GM12874 (cell line): ENCODE data around the gene LZTR1.

Experiments
- TF ChIP-seq, protein P1 (sequence below): IDR thresholded peaks from 2 replicates; pipeline ENCODE4 v1.5.1; 2011; ENCODE audit warnings: low read depth, mild to moderate bottlenecking, control low read depth, low read length, moderate library complexity; ENCODE audit not compliant: insufficient read depth

Gene LZTR1

DNA sequence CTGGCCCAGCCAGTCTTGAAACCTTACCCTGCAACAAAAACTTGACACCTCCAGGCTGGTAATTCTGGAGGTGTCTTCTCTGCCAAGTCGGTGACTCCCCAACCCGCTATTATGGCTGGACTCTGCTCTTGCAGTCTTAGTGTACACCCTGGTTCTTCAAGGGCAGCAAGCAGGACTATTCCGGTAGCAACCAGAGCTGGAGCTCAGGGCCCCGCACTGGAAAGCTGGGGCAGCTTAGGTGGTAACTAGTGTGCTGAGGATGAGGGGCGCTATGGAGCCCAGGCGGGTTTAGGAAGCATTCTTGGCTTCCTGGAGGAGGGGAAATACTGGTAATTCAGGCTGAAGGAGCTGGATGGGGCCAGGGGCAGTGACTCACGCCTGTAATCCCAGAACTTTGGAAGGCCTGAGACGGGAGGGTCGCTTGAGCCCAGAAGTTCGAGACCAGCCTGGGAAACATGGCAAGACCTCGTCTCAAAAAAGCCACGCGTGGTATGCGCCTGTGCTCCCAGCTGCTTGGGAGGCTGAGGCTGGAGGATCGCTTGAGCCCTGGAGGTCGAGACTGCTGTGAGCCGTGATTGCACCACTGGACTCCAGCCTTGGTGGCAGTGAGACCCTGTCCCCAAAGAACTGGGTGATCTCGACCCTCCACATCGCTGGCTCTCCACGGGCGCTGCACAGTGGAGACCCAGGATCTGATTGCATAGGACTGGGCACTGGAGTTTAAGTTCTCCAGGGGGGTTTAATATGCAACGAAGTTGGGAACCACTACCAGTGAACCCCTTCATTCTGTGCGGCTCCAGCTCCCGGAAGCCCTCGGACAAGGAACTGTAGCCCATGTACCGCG, 25.6 kb upstream of the LZTR1 start:
- TF ChIP-seq, protein P1, sequence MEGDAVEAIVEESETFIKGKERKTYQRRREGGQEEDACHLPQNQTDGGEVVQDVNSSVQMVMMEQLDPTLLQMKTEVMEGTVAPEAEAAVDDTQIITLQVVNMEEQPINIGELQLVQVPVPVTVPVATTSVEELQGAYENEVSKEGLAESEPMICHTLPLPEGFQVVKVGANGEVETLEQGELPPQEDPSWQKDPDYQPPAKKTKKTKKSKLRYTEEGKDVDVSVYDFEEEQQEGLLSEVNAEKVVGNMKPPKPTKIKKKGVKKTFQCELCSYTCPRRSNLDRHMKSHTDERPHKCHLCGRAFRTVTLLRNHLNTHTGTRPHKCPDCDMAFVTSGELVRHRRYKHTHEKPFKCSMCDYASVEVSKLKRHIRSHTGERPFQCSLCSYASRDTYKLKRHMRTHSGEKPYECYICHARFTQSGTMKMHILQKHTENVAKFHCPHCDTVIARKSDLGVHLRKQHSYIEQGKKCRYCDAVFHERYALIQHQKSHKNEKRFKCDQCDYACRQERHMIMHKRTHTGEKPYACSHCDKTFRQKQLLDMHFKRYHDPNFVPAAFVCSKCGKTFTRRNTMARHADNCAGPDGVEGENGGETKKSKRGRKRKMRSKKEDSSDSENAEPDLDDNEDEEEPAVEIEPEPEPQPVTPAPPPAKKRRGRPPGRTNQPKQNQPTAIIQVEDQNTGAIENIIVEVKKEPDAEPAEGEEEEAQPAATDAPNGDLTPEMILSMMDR = no peak

- TF ChIP-seq, protein P1 = no peak
These were observed 24.9 kb upstream of the LZTR1 start for GRCh38 chr22:20957102-20957682.

- TF ChIP-seq, protein P1 = no peak
These were observed 24.2 kb upstream of the LZTR1 start for GRCh38 chr22:20957683-20958431.

- TF ChIP-seq, protein P1 = no peak
These were observed 22.3 kb upstream of the LZTR1 start for GRCh38 chr22:20959578-20960461.

DNA sequence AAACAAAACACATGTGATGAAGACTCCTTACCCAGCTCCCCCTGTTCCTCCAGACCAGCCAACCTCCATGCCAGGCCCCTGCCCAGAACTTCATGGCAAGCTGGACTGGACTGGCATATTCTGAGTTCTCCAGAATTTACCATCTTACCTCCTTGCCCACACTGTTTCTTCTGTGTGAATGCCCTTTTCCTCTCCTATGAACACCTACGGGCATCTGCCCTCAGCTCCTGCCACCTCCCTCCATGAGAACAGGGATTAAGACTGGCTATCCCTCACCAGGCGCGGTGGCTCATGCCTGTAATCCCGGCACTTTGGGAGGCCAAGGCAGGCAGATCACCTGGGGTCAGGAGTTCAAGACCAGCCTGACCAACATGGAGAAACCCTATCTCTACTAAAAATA, 21.5 kb upstream of the LZTR1 start:
- TF ChIP-seq, protein P1 = no peak

- TF ChIP-seq, protein P1 = no peak
These were observed 19.6 kb upstream of the LZTR1 start for GRCh38 chr22:20962491-20962945.
